Measurements from ENCODE around the gene DPM3. TPM values are rescaled to one million over a fixed set of nuclear protein-coding genes. Genes with fewer than 3 reads are reported as not detected.
A peak's percentile ranks its signal among the peaks of the same experiment; 100 is the strongest.
"Not testable (repeated sequence)": the region's sequence is repeated elsewhere in the genome, so short reads cannot be mapped to it uniquely, and the experiment has no call there.

DPM3 gene
- total RNA-seq, 1 experiment from 2014 or later, result 65.8 TPM

DNA sequence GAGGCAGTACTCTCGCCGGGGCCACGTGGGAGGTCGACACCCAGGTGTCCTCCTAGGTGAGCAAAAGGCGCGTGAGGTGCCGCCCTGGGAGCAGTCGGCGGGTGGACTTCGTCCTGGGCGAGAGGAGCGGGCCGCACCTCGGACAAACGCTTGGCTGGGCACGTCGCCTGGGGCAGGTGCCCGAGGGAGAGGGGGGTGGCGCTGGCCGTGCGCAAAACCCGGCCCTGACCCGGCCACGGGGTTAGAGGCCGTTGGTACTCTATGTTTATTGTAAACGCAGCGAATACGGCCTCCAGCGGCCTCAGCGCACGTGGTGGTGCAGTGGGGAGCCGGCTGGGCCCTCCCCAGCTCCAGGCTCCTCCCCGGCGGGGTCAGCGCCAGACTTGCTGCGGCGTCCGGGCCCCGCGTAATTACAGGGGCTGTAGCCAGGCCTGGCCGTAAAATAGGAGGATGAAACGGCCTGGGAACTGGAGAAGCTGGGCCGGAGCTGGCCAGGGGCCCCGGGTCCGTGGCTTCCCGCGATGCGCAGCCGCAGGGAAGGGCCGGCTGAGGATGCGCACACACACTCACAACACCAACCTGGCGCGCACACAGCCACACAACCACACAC is 14.3 kb downstream of the DPM3 start:
- peak; percentile 24 for DNase-seq (ENCODE audit: low read depth)

DNA sequence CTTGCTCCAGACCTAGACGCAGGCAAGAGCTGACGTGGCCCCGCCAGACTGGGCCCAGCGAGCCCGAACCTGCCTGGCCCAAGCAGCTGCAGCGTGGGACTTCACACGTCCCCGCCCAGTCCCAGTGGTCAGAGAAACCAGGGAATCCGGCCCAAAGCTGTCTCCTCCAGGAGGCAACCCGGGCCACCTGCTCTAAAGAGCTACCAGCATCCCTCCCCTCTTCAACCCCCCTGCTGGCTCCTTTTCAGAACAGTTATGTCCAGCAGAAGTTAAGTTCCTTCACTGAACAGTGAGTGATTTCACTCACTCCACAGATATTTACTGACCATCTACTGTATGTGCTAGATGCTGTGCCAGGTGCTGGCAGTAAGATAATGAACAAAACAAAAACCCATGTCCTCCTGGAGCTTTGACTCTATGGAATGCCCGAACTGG is 14.8 kb downstream of the DPM3 start:
- no peak for DNase-seq (ENCODE audit: low read depth)

DNA sequence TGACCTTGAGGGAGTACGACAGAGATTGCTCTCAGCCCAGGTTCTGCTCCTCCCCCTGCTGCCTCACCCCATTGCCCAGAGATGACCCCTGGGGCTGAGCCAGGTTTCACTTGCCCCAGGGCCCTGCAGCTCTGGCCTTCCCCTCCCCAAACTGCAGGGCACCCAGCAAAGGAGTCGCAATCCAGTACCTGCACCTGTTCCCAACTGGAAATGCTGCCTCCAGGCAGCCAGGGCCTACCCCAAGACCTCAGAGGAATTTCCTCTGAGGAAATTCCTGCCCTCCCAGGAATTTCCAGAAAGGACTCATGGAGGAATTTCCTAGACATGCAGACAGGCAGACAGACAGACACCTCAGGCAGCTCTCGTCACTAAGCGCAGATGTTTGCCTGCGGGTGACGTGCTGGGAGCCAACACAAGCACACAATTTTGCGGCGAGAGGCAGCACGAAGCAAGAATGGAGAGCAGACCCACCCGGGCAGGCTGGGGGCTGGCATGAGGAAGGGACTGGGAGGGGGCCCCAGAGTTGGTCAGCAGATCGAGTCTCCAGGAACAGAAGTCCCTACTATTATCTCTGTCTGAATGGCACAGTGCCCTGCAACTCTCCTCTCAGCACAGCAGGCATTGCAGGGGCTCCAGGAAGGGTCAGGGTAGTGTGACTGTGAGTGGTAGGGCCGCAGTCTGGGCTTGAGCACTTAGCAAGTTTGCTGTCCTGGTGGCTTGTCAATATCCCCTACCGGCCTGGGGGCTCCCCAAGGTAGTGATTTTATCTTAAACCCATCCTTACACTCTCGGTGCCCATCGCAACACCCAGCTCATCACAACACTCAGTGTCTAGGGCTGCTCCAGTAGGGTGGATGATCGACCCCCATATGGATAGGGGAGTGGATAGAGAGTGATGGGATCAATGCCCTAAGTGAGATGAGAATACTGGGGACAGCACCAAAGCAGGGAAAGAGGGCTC is 15.5 kb downstream of the DPM3 start:
- peak; percentile 74 for DNase-seq (ENCODE audit: low read depth)

DNA sequence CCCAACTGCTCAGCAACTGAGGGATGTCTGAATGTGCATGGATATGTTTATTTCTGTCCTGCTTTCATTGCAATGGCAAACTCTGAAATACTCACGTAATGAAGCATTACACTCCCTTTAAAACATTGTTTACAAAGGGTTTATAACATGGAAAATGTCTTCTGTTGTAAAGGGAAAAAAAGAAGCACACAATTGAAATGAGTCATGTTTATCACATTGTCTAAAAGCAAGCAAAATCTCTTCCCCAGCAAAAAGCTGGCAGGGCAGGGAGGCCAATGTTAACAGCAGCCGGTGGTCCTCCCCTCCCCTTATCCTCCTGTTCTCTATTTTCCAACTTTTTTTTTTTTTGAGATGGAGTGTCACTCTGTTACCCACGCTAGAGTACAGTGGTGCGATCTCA is 16.5 kb downstream of the DPM3 start:
- no peak for DNase-seq (ENCODE audit: low read depth)

DNA sequence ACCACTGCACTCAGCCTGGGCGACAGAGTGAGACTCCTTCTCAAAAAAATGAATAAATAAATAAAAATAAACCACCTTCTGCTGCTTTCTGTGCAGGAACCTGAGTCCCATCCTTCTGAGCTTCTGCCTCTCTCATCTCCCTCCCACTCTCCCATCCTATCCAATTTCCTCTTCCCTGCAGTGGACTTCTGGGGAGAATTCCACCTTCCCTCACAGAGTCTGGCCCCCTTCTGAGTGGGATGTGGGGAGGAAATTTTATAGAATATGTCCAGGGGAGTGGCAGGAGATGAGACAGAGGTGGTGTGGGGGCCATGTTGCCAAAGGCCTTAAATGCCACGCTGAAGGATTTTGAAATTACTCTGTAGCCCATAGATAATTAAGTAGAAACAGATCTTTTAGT is 18.0 kb downstream of the DPM3 start:
- DNase-seq (ENCODE audit: low read depth), result no peak

DNA sequence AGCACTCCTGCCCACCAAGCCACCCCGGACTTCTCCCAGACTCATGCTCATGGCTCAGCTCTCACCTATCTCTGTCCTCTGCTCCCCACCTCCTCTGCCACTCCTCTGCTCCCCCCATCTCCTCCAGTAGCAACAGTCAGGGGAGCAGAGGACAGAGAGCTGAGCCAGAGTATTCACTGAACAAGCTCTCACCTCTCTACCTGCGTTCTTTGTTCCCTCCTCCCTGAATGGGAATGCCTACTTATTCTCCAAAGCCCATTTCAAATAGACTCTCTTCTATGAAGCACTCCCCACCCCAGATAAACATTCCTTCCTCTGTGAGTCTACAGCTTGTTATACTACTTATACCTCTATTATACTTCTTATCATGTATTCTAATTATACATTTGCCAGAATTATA is 19.1 kb downstream of the DPM3 start:
- DNase-seq (ENCODE audit: low read depth), result no peak

DNA sequence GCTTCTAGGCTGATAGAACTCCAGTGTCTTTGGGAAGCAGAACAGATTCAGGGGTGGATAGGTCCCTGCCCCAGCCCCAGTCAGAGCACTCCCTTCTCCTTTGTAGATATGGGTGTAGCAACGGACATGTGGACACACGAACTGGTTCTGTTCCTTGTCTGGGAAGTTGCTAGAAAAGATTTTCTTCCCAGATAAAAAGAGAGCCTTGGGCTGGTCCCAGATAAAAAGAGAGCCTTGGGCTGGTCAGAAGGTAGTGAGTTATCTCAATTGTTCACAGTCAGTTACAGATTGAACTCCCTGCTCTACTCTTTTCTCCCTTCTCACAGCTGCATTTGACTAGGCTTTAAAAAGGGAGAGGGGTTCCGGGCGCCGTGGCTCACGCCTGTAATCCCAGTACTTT is 20.1 kb downstream of the DPM3 start:
- no peak for DNase-seq (ENCODE audit: low read depth)

DNA sequence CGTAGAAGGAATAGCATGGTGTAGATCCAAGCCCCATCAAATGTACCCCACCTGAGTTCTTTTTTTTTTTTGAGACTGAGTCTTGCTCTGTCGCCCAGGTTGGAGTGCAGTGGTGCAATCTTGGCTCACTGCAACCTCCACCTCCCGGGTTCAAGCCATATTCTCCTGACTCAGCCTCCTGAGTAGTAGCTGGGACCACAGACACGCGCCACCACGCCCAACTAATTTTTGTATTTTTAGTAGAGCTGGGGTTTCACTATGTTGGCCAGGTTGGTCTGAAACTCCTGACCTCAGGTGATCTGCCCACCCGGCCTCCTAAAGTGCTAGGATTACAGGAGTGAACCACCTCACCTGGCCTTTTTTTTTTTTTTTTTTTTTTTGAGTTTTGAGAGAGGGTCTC is 22.2 kb downstream of the DPM3 start:
- not testable (repeated sequence) for DNase-seq (ENCODE audit: low read depth)

DNA sequence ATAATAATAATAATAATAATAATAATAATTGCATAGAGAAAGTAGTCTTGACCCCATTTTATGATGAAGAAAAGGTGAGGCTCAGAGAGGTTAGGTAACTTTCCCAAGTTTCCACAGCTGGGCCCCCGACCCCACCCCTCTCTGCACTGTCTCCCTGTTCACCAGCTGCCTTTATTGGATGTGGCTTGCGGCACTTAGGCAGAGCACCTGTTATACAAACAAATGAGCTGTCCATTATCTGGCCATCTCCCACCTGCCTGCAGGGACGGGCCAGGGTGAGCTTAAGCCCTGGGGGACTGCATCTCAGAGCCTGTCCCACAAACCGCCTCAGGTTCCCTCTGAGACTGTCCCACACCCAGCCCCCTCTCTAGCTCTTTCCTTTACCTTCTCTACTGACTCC is 22.7 kb downstream of the DPM3 start:
- DNase-seq (ENCODE audit: low read depth), result no peak

DNA sequence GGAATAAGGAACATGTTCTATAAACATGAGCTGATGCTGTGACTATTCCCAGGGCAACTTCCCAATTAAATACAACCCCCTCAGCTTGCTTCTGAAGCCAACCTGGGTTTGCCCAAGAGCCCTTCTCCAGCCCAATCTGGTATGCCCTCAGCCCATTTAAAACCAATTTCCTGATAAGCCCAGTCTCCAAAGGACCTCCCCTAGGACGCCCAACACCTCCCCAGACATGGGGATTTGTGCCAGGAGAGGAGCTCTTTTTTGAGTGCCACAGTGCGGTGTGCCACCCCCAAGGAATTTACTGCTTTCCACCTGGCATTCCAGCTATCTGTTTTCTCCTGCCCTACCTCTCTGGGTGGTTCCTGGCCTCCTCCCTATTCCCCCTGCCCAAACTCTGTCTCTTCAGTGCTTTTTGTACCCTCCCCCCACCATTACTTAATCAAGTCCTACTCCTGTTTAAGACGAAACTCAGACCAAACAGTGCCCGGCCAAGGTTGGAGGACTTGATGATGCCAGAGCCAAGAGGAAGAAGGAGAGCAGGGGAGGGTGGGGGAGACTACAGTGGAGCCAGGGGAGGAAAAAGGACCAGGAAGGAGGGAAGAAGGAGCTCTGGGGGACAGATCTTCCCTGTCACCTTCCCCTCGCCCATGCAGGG is 24.1 kb downstream of the DPM3 start:
- no peak for DNase-seq (ENCODE audit: low read depth)

DNA sequence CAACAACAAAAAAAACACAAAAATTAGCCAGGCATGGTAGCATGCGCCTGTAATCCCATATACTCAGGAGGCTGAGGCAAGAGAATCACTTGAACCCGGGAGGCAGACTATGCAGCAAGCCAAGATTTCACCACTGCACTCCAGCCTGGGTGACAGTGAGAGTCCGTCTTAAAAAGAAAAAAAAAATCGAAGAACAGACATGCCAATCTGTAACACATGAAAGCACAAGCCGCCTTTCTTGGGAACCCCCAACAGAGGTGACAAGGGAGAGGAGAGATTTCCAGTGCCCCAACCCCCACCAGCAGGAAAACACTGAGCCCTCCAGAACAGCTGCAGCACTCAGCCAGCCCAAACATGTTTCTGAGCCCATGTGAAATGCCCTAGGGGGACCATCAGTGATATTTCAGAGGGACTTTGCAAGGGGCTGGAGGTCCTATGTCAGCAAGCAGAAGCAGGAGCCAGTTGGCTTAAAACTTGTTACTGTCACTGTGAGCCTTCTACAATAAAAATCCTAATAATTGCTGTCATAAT is 26.8 kb downstream of the DPM3 start:
- no peak for DNase-seq (ENCODE audit: low read depth)

DNA sequence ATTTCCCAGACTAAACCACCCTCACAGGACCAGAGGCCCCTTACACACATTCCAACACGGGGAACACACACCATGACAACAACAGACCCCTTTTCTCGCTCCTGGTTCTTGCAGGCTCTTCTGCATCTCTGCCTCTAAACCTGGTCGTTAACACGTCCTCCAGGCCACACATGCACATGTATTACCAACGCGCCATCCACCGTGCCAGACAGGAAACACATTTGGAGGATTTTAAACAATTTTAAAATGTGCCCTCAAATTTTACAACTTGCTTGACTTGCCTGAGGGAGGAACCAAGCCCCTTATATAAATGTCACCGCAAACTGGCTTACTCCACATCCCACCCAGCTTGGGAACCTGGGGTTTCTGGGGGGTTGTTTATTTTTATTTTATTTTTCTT is 29.5 kb downstream of the DPM3 start:
- no peak for DNase-seq (ENCODE audit: low read depth)

DNA sequence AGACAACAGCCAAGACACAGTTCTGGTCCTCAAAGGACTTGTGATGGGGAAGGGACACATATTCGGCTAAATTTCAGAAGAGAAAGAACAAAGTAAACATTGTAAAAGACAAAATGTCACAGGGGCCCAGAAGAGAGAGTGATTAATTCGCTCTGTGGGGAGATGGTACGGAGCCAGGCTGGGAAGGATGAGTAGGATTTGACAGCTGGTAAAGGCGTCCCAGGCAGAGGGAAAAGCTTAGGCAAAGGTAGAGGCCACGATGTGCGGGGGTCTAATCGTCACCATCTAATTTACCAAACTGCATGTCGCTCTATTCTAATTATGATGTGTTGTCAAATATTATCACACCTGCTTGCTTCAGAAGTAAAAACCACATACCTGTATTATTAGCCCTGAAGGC is 29.9 kb downstream of the DPM3 start:
- DNase-seq (ENCODE audit: low read depth), result no peak

DNA sequence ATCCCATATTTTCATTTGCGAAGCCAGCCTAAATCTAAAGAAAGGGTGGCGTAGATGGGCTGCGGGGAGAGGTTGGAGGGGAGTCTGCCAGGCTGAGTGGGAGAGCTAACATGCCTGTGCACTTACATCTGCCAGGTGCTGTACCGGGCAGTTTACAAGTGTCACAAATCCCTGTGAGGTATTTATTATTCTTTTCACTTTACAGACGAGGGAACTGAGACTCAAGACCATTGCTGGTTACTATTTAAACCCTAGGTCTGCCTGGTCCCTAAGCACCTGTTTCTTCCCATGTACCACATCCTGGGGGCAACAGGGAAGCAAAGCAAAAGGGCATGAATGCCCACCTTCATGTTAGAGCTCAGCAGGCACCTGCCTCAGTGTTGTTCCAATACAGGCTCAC is 32.0 kb downstream of the DPM3 start:
- no peak for DNase-seq (ENCODE audit: low read depth)

DNA sequence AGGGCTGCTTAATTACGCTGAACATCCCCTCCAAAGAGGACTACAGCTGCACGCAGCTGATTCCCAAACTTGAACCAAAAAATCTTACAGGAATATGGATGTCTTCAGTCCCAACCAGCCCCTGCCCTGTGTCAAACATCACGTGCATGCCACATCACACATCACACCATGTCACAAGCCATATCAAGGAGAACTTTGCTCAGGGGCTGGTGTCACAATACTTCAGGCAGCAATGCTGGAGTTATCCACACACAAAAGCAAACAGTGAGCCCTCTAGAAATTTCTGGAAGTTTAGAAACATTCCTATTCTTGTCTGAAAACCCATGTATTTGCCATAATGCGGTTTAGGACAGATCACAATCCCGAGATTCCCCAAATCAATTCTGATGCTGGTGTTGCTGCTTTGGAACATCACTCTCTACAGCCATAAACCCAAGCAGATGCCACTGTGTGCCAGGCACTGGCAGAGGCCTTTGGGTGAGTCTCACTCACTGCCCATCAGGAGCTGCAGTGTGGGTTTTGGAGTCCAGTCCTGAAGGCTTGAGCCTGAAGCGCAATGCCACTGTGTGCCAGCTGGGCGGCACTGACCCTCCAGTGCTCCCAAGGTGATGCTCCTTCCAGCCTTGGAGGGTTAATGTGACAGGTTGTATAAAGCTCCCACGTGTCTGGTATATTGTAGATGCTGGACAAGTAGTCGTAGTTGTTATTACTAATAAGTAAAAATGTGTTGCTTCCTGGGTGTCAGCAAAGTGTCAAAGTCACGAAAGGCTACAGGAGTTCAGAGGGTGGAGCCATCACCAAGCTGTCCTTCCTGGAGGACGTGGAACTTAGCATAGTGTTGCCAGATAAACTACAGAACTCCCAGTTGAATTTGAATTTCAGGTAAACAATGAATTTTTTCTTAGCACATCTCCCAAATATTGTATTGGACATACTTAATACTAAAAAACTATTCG is 32.7 kb downstream of the DPM3 start:
- DNase-seq (ENCODE audit: low read depth), result no peak

DNA sequence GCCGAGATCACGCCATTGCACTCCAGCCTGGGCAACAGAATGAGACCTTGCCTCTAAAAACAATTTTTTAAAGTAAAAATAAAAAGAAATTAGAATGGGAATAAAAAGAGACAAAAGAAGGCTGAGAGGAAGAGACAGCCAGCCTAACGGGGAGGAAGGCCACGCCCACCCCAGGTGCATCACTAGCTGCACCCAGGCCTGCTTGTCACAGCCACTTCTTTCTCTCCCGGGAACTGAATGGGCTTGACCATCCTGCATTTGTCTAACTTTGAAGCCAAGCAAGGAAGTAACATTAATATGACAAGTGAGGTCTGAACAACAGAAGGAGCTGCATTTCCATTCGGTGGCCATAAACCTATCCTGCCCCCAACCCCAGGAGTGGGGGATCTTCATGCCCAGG is 33.5 kb downstream of the DPM3 start:
- DNase-seq (ENCODE audit: low read depth), result no peak

DNA sequence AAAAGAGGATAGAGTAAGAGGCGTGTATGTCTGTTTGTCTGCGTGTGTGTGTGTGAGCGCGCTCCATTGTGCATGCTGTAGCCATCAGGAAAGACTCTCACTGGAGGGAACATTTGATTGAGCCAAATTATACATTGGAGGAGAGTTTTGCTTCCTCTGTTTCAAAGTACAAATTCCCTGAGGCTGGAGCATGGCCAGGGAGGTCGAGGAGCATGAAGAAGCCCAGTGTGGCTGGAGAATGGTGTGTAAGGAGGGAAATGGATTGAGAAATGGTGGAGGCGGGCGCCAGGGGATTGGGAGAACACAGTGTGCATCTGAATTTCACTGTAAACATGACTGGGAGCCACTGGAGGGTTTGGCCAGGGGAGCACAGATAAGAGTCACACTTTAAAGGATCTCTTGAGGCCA is 34.7 kb downstream of the DPM3 start:
- no peak for DNase-seq (ENCODE audit: low read depth)

DNA sequence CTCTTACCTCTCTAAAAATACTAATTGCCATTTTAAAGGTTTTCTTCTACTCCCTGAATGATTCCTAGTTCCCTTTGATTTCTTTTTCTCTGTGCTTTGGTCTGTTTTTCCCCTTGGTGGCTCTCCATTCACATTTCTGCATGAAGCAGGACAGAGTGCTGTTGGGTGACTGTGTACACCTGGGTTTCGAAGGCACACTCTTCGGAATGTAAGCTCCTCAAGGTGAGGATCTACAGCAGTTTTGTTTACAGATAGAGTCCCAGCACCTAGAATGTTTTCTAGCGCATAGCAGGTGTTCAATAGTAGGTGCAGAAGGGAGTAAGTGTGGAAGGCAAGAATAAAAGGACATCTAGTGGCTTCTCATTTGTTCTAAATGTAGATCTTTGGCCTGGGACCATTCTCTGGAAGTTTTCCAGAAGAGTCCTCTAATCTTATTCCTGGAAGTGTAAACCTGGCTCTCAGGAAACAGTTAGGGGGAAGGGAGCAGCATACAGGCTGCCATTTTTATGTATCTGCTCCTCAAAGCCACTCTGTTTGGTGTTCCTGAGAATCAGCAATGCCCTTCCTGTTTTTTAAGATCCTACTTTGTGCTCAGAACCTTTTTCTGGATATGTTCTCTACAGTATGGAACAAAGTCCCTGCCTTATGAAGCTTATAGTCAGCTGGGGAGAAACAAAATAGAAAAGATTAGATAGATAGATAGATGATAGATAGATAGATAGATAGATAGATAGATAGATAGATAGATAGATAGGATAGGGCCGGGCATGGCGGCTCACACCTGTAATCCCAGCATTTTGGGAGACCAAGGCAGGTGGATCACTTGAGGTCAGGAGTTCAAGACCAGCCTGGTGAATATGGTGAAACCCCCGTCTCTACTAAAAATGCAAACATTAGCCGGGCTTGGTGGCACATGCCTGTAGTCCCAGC is 35.5 kb downstream of the DPM3 start:
- DNase-seq (ENCODE audit: low read depth), result no peak

DNA sequence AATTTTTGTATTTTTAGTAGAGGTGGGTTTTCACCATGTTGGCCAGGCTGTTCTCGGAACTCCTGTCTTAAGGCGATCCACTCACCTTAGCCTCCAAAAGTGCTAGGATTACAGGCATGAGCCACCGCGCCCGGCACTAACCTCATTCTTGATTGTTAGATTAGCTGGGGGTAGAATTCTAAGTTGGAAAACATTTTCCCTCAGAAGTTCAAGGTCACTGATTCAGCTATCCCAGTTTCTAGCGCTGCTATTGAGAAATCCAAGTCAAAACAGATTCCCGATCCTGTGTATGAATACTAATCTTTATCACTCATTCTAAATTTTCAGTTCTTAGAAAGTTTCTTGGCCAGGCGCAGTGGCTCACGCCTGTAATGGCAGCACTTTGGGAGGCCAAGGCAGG is 37.0 kb downstream of the DPM3 start:
- DNase-seq (ENCODE audit: low read depth), result no peak

DNA sequence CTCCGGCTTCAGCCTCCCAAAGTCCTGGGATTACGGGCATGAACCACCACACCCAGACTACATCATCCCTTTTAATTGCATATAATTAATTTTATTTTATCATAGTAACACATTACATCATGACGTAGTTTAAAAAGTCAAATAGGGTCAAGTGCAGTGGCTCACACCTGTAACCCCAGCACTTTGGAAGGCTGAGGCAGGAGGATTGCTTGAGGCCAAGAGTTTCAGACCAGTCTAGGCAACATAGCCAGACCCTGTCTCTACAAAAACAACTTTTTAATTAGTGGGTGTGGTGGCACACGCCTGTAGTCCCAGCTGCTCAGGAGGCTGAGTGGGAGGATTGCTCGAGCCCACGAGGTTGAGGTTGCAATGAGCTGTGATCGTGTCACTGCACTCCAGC is 41.0 kb downstream of the DPM3 start:
- DNase-seq (ENCODE audit: low read depth), result no peak

Measured in RPMI7951 (cell line).